Muscle of back (tissue), 11 donors: ENCODE data around the gene KCNMB1. TPM values are rescaled to one million over a fixed set of nuclear protein-coding genes. Genes with fewer than 3 reads are reported as not detected.

Experiments
- DNase-seq, 3 donors: peaks; one replicate each; pipeline versions ENCODE4 v3.0.0 to v3.0.0-alpha.2; 2013
- polyA plus RNA-seq, 10 donors: library from polyadenylated mRNA; unstranded; fragments of 120-200 nt; gene quantifications; one replicate each; pipeline ENCODE4 v1.2.1, GENCODE V29; 2013; ENCODE audit not compliant: insufficient read length in 10 of 10

KCNMB1 gene
- polyA plus RNA-seq, 10 donors: 0.30 to 0.83 (median 0.55) TPM

DNA sequence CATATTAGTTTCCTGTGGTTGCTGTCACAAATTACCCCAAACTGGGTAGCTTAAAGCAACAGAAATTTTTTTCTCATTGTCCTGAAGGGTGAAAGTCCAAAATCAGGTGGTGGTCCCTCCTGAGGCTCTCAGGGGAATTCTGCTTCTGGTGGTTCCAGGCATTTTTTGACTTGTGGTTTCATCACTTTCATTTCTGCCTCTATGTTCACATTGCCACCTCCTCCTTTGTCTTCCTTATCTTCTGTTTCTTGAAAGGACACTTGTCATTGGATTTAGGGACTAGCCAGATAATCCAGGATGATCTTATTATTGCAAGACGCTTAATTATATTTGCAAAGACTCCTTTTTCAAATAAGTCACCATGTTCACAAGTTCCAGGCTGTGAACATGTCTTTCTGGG is 43.2 kb downstream of the KCNMB1 start:
- DNase-seq: no peak

DNA sequence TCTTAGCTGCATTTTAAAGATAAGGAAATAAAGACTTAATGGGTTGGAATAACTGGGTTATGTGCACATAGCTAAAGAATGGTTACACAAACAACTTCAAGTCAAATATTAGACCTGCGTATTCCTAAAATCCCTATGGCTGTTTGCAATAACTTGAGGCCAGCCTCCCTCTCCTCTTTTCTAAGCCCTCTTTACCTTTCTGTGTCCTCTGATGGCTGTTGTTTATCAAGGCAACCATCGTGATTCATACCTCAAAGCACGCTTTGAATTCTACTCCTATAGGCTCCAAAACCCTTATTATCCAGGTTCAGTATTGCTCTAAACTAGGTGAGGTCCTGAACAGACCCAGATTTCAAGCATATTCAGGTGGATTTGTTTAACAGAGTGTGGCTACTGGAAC is 46.0 kb downstream of the KCNMB1 start:
- no peak for DNase-seq

DNA sequence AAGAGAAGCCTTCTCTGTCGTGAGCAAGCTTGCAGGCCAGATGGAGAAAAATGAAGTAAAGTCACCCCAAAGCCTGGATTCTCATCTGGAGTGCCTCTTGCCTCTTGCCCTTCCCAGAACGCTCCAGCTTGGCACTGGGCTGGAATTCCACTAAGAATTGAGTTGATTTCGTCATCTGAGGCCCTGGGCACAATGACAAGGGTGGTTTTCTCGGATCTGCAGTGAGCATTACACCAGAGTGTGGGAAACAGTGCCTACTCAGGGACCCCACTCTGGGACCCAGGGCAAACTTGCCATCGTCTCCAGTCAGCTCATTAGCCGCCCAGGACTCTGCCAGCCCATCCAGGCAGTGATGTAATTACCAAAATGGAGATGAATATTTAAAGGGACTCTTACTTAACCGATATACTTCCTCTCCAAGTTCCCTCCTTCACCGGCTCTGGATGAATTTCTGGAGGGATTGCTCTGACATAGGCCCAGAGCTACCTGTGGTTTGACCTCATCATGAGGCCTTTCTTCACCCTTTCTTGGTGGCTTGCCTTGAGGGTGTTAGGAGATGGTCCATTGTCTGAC is 46.9 kb downstream of the KCNMB1 start:
- DNase-seq: no peak

DNA sequence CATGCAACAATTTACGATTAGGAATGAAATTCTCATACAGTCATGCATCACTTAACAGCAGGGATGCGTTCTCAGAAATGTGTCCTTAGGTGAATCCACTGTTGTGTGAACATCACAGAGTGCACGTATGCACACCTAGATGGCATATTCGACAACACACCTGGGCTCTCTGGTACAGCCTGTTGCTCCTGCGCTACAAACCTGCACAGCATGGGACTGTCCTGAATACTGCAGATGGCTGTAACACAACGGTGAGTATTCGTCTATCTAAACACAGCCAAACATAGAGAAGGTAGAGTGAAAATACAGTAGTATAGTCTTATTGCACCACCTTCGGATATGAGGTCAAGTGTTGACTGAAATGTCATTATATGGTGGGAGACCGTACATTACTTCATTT is 47.6 kb downstream of the KCNMB1 start:
- no peak for DNase-seq

DNA sequence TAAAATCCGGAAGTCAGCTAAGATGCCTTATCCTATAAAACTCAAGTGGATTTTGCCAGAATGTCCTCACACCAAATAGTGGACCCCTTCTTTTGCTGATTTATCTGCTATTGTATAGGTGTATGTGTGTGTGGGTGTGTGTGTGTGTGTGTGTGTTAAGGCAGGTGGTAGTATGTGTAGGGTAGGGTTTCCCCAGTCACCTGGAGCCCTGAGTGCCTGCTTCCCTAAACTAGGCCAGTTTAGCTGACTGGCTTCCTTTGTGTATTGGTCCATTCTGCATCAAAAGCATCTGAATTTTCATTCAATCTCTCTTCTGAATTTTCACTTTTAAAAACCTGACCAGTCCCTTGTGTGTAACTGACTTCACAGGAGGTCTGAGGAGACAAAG is 49.4 kb downstream of the KCNMB1 start:
- DNase-seq: no peak

DNA sequence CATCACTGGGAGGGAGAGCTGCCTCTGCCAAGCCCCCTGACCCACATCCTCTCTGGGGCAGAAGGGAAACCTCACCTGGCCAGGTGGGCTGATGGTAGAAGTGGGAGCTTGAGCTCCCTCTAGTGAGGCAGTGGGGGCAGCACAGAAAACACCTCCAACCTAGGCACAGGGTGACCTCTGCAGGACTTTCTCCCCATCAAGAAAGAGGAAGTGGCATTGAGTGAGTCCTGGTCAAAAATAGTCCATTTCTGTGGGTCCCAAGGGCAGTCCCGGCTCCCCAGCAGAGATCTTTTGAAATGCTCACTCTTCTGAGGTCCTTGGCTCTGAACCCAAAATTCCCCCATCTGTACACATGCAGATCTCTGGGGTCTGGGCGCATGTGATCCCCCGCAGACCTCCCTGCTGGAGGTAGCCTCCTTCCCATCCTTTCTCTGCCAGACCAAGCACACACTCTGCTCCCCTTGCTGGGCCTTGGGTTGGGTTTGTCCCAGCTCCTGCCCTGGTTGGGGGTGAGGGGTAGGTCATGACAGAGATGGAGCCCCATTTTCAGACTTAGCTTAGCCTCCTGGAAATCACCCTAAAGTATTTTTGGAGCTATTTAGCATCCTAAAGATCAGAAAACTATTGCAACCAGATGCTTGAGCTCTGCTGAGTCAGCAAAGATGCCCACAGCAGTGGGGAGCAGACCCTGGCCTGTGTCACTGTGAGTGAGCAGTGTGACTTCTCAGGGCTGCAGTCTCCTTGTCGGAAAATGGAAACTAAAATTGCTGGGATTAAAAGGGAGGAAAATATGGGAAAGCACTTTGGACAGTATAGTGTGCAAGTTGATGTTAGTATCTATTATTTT is 50.0 kb downstream of the KCNMB1 start:
- DNase-seq: no peak

DNA sequence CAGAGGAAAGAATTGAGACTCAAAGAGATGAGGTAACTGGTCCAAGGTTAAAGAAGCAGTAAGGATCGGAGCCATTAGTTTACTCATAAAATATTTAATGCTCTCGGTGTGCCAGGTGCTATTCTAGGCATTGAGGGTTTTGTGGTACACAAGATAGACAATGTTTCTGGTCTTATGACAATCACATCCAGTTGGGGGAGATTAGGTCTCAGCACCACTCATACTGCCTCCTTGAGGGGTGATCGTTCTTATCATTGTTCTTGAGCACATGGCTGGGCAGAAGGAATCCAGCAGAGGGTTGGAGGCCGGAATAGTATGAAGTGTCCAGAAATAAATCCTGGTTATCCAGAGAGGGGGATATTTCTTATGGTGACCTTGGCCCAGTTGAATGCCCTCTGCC is 50.9 kb downstream of the KCNMB1 start:
- no peak for DNase-seq

DNA sequence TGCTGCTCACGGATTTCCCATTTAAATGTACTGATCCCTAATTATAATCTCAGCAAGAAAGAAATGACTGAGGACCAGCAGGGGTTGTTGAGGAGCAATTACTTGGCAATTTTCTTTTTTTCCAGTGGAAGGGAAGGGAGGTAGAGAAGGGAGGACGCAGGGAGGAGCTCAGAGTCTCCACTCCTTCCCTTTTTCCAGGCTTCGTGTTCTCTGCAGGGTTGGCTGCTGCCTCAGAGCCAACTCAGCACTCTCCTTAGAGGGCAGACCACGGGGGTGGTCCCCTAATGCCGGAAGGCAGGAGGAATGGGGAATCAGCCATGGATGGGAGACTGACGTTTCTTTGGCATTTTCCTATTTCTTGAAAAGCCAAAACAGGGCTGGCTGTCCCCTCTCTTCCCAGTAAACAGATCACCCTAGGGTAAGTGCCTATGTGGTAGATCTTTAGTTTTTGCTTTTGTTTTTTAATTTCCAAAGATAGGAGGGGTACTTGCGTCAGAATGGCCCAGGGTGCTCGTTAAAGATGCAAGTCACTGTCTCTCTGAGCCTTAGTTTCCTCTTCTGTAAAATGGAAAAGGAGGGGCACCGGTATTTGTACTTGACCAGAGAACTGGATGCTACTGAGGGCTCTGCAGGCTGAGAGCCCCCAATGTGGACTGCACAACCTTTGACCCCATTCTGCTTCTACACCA is 52.0 kb downstream of the KCNMB1 start:
- DNase-seq: no peak

DNA sequence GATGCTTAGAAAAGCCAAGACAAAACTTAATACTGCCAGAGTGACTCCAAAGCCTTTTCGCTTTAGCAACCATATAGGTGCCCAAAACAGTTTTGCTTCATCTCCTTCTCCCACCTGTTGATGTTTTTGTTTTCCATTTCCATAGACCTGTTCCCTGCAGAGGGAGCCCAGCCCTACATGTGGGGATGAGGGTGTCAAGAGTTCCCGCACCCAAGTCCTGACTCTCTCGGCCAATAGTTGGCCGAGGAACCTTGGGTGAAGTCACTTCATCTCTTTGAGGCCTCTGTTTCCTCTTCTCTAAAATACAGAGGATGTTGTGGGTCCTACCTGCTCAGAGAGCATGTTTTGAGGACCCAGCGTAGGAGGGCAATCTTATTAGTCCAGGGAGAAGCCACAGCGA is 53.1 kb downstream of the KCNMB1 start:
- no peak for DNase-seq

DNA sequence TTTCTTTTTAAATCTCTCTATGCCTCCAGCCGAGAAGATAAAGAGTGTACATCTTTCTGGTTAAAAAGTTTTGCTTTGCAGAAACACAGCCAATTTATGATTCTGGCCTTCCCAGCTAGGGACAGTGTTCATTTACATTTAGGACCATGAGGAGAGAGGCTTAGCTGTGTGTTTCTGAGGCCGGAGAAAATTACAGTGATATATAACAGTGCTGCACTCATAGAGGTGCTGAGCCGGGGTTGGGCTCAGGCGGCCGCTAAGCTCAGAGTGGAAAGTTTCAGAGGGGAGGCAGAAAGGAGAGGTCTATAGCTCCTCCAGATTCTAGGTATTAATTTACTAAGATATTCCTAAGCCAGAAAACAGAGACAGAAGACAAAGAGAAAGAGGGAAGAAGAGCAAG is 54.5 kb downstream of the KCNMB1 start:
- no peak for DNase-seq

DNA sequence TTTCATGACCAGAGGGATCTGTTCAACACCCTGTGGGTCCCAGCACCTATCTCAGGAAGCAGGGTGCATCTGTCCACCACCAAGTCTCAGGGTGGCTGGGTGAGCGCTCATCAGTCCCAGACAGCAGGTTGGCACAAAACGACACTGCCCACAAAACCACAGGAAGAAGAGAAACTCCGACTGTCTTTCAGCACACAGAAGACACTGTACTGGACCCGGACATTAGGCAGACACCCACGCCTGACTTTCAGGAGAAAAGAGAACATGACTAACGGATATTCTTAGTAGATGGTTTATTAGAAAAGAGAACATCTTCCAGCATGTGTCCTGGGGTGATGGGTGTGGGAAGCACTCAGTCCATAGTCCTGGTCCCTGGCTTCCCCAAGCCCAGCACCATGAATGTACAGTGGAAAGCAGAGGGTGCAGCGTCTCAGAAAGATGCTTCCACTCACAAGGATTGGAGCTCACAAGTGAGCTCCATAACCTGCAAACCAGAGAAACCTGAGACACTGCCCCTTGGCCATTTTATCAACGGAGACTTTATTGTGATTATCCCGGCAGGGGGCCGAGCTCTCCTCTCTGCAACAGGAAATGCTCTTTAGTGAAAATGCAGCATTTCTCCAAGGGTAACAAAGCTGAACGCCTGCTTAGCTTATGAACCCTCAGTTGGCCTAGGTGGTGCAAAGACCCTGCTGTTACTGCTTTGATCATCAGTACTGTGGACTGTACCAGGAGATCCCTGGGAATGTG is 55.8 kb downstream of the KCNMB1 start:
- DNase-seq: no peak

DNA sequence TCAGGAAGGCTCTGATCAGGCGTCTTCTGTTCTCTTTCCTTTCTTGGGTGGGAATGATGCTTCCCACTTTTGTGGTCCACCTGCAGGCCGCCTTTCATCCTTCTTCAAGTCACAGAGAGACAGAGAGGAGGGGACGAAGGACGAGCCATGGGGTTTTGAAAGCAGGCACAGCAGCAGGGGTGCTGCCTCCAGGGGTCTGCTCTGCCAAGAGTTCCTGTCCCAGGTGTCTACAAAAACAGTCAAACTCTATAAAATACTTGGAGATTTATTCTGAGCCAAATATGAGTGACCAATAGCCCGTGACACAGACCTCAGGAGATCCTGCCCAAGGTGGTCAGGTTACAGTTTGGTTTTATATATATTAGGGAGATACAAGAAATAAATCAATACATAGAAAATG is 57.1 kb downstream of the KCNMB1 start:
- DNase-seq: no peak

DNA sequence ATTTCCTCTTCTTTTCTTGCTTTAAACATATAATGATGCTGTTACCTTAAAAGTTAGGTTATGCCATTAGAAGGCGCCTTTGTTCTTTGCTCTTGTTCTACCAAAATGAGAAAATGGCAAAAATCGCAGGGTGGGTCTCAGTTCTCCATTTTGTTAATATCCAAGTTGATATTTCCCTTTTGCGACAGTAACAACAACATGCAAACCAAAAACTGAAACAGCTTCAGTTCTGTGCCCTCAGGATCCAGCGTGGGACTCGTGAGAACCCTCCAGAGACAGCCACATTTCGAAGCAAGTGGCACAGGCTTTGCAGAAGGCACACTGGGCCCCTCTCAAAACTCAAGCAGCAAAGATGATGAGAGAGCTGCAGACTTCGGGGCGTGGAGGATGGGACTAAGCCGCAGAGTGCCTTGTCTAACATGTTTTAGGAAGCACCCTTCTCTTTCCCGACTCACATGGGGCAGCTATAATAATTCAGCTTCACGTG is 58.6 kb downstream of the KCNMB1 start:
- DNase-seq: no peak

DNA sequence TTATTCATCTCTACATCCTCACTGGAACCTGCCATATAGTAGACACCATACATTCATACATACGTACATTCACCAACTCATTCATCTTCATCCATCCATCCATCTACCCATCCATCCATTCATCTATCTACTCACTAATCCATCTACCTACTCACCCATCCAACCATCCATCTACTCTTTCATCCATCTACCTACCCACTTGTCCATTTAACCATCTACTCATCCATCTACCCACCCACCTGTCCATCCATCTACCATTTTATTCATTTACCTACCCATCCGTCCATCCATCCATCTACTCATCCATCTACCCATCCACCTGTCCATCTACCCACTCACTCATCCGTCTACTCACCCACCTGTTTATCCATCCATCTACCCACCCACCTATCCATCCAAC is 59.6 kb downstream of the KCNMB1 start:
- no peak for DNase-seq

DNA sequence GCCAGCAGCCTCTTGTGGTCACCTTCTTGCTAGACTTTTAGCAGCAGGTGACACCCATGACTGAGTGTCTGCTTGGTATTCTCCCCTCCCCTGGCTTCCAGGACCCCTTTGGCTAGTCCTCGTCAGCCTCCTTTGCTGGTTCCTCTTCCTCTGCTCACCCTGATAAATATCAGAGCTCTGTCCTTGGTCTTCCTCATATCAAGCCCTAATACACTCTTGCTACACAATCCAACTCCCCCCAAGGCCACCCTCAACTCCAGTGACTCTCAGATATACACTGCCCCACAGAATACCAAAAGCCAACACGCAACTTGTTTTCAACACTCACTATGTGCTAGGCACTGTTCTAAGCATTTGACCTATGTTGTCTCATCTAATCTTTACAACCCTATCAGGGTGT is 61.3 kb downstream of the KCNMB1 start:
- no peak for DNase-seq

DNA sequence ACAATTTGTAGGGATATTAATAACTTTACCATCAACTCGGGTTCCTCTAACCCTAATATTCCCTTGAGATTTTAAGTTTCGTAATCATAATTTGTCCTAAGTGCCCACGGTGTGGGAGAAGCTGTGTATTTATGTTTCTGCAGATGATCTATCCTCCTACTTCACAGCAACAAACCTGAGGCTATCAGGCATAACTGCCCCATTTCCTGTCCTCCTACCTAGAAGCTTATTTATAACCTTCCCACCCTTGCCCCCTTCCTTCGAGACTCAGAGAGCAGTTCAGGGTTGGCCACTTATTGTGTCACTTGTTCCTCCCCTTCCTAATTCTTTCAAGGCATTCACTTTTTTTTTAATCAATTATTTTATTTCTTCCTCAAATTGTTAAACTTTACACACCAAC is 62.0 kb downstream of the KCNMB1 start:
- DNase-seq: no peak

Other genes starting within 250 kb of the KCNMB1 start
- gene C5orf58, start 156.4 kb downstream of the KCNMB1 start, polyA plus RNA-seq: under 1 TPM in 7 of 10 donors, not detected in 3; 0.31 to 0.67 (median 0.58) TPM
- 10 to 100 TPM in 1 of 10 donors, 1 to 10 TPM in 9; 3.5 to 16.6 (median 6.2) TPM for gene LCP2, start 91.6 kb downstream of the KCNMB1 start, polyA plus RNA-seq
- gene KCNIP1, start 114.7 kb upstream of the KCNMB1 start, polyA plus RNA-seq: 1 to 10 TPM; 3.3 to 5.9 (median 5.1) TPM